KMS-11 (cell line): Measurements from ENCODE around the gene NHEJ1.

ENCODE experiments used
- H2AFZ ChIP-seq: fragments of 200-600 bp; sonication (generic); 2 replicates; pipeline ENCODE4 v1.6.1; 2016; ENCODE audit warnings: antibody characterized with exemption, mixed run types, low read depth
- H3K27ac ChIP-seq: fragments of 200-600 bp; sonication (generic); 2 replicates; pipeline ENCODE4 v1.6.1; 2016; ENCODE audit warnings: mild to moderate bottlenecking, mixed run types
- H3K27me3 ChIP-seq: fragments of 200-600 bp; sonication (generic); 2 replicates; pipeline ENCODE4 v1.6.1; 2017; ENCODE audit warnings: mild to moderate bottlenecking, low read depth, mixed run types, moderate library complexity; ENCODE audit not compliant: insufficient read depth
- H3K36me3 ChIP-seq: fragments of 200-600 bp; sonication (generic); 2 replicates; pipeline ENCODE4 v1.6.1; 2017; ENCODE audit warnings: mild to moderate bottlenecking, mixed run types; ENCODE audit not compliant: insufficient read depth
- H3K4me1 ChIP-seq: fragments of 200-600 bp; sonication (generic); 2 replicates; pipeline ENCODE4 v1.6.1; 2016; ENCODE audit warnings: mild to moderate bottlenecking, low read depth, mixed run types; ENCODE audit not compliant: poor library complexity, severe bottlenecking
- H3K4me2 ChIP-seq: fragments of 200-600 bp; sonication (generic); 2 replicates; pipeline ENCODE4 v1.7.0; 2016; ENCODE audit warnings: mild to moderate bottlenecking, mixed run types
- H3K4me3 ChIP-seq: fragments of 200-600 bp; sonication (generic); IDR thresholded peaks from 2 replicates; pipeline ENCODE4 v1.6.1; 2017; ENCODE audit warnings: low read depth, low read length, mixed read lengths; ENCODE audit not compliant: insufficient read depth
- H3K79me2 ChIP-seq: fragments of 200-600 bp; sonication (generic); 2 replicates; pipeline ENCODE4 v1.6.1; 2016; ENCODE audit warnings: low read depth, mixed run types; ENCODE audit not compliant: insufficient read depth
- H3K9ac ChIP-seq: fragments of 200-600 bp; sonication (generic); 2 replicates; pipeline ENCODE4 v1.6.1; 2016; ENCODE audit warnings: mild to moderate bottlenecking, mixed run types
- H4K20me1 ChIP-seq: fragments of 200-600 bp; sonication (generic); 2 replicates; pipeline ENCODE4 v1.6.1; 2016; ENCODE audit warnings: mild to moderate bottlenecking, mixed run types; ENCODE audit not compliant: insufficient read depth
- CTCF ChIP-seq: fragments of 200-600 bp; sonication (generic); conservative IDR thresholded peaks from 2 replicates; pipeline ENCODE4 v1.6.1; 2017; ENCODE audit warnings: low read depth, mild to moderate bottlenecking, antibody characterized with exemption, low read length, moderate library complexity, mixed read lengths

Gene NHEJ1

GRCh38 chr2:219037783-219038499, 122.7 kb downstream of the NHEJ1 start:
- Histone ChIP-seq H3K9ac (no peak overlapping the region), H3K27me3 (peaks cover 64% of the 10 kb centered on the region), H3K79me2 (no peaks in the 10 kb centered on the region), H3K4me2 (no peak overlapping the region), H3K4me1 (no peaks in the 10 kb centered on the region), H3K36me3 (no peaks in the 10 kb centered on the region), H3K4me3 (no peak overlapping the region), H3K27ac (no peak overlapping the region), H4K20me1 (no peaks in the 10 kb centered on the region), H2AFZ (no peak overlapping the region)
- no peak for TF ChIP-seq CTCF

- TF ChIP-seq CTCF: no peak
- Histone ChIP-seq H2AFZ (no peak overlapping the region), H3K36me3 (no peaks in the 10 kb centered on the region), H3K4me1 (no peaks in the 10 kb centered on the region), H3K4me3 (no peak overlapping the region), H3K4me2 (no peak overlapping the region), H3K79me2 (no peaks in the 10 kb centered on the region), H3K9ac (no peak overlapping the region), H3K27me3 (peaks cover 59% of the 10 kb centered on the region), H3K27ac (no peak overlapping the region), H4K20me1 (no peaks in the 10 kb centered on the region)
Measured at GRCh38 chr2:219035942-219036341, 124.7 kb downstream of the NHEJ1 start.

- Histone ChIP-seq H3K4me3 (no peak overlapping the region), H3K79me2 (no peaks in the 10 kb centered on the region), H3K9ac (no peak overlapping the region), H4K20me1 (no peaks in the 10 kb centered on the region), H2AFZ (no peak overlapping the region), H3K27me3 (peaks cover 56% of the 10 kb centered on the region), H3K27ac (no peak overlapping the region), H3K4me1 (no peaks in the 10 kb centered on the region), H3K36me3 (no peaks in the 10 kb centered on the region), H3K4me2 (no peak overlapping the region)
- no peak for TF ChIP-seq CTCF
Measured at GRCh38 chr2:219034823-219035222, 125.8 kb downstream of the NHEJ1 start.

GRCh38 chr2:219032051-219032745, 128.4 kb downstream of the NHEJ1 start:
- Histone ChIP-seq H3K27me3 (peaks cover 56% of the 10 kb centered on the region), H3K36me3 (no peaks in the 10 kb centered on the region), H3K4me3 (no peak overlapping the region), H3K79me2 (no peaks in the 10 kb centered on the region), H3K27ac (no peak overlapping the region), H3K4me2 (no peak overlapping the region), H2AFZ (no peak overlapping the region), H3K4me1 (no peaks in the 10 kb centered on the region), H3K9ac (no peak overlapping the region), H4K20me1 (no peaks in the 10 kb centered on the region)
- TF ChIP-seq CTCF: no peak
